Activated CD8-positive, alpha-beta T cell treated with anti-CD3 and anti-CD28 coated beads, Interleukin-2, amount 10 ng/mL, durations not matched to agents 7 days and 5 days (primary cell): ENCODE measurements around the gene HRH3. TPM values are rescaled to one million over a fixed set of nuclear protein-coding genes. Genes with fewer than 3 reads are reported as not detected.
A peak's percentile ranks its signal among the peaks of the same experiment; 100 is the strongest.

Experiments used
- ATAC-seq: fragments of 150-1000 bp; cut with Tn5 transposase; one replicate; pipeline ENCODE4 v1.10.0; 2021; ENCODE audit warnings: moderate library complexity
- CTCF ChIA-PET: fragments of 350-600 bp; sonication (Branson Sonifier 250); formaldehyde crosslinking; loops from one replicate; lab custom pipeline; 2021; ENCODE audit warnings: antibody characterized with exemption; lab: Charles Lee
- POLR2A ChIA-PET: fragments of 350-600 bp; sonication (Branson Sonifier 250); formaldehyde crosslinking; loops from one replicate; lab custom pipeline; 2021; ENCODE audit warnings: antibody characterized with exemption; lab: Charles Lee
- DNase-seq: peaks from one replicate; pipeline ENCODE4 v3.0.0-alpha.2; 2020
- H3K27ac Mint-ChIP-seq: one replicate; pipeline ENCODE4 v1.8.0; 2021; ENCODE audit warnings: mild to moderate bottlenecking, mixed read lengths
- H3K27me3 Mint-ChIP-seq: one replicate; pipeline ENCODE4 v1.8.0; 2021; ENCODE audit warnings: low read depth, mixed read lengths
- H3K36me3 Mint-ChIP-seq: one replicate; pipeline ENCODE4 v1.8.0; 2021; ENCODE audit warnings: low read depth, mixed read lengths
- H3K4me1 Mint-ChIP-seq: one replicate; pipeline ENCODE4 v1.8.0; 2021; ENCODE audit warnings: low read depth, mixed read lengths
- H3K4me3 Mint-ChIP-seq: one replicate; pipeline ENCODE4 v1.8.0; 2021; ENCODE audit warnings: mild to moderate bottlenecking, mixed read lengths
- H3K9me3 Mint-ChIP-seq: one replicate; pipeline ENCODE4 v1.8.0; 2022; ENCODE audit warnings: mixed read lengths; ENCODE audit not compliant: insufficient read depth
- total RNA-seq, 2 experiments: library from RNA; stranded (reverse); gene quantifications; one replicate each; pipeline ENCODE4 v1.2.3, GENCODE V29; 2021

HRH3 gene
- total RNA-seq, 2 experiments from 2014 or later = not detected

DNA sequence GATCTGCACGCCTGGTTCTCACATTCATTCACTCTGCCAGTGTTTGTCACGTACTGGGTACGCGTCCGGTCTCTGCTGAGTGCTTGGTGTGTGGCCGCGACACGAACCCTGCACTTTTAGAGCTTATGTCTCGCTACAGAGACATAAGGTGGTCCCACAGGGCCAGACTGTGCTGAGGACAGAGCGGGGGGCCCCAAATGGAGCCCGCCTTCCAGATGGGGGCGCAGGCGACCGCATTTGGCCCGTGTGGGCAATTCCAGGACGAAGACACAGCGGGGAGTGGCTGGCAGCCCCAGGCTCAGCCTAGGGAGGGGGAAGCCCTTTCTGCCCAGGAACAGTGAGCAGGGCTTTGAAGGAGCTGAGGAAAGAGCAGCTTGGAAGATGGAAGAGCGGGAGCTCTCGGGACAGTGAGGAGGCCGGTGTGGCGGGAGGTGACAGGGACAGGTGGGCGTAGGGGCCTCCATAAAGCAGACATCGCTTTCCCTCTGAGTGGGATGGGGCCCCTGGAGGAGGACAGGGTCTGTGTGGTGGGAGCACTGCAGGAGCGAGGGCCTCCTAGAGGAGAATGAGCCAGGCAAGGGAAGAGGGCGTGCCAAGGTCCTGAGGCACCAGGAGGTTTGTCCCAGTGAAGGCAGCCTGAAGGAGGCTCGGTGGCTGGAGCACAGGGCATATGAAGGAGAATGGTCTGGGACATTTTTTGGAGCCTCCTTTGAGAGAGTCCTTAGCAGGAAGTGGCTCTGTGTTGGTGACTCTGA lies 45.0 kb downstream of the HRH3 start:
- H3K36me3 Mint-ChIP-seq = peaks cover 18% of the 10 kb centered on the region
- ChIA-PET POLR2A (interaction anchor here (0.6 kb wide), 1 partner anchor 1730 kb away, joined by 3 read pairs; no protein-coding TSS in a partner anchor), CTCF (no interaction called here)
- H3K27ac Mint-ChIP-seq = peak overlapping the region; percentile 52
- DNase-seq = no peak
- H3K4me3 Mint-ChIP-seq = no peak overlapping the region
- no peaks in the 10 kb centered on the region for H3K27me3 Mint-ChIP-seq
- no peaks in the 10 kb centered on the region for H3K4me1 Mint-ChIP-seq
- no peak for ATAC-seq
- no peaks in the 10 kb centered on the region for H3K9me3 Mint-ChIP-seq

- no peak overlapping the region for H3K27ac Mint-ChIP-seq
- ChIA-PET CTCF (no interaction called here), POLR2A (no interaction called here)
- H3K4me1 Mint-ChIP-seq = no peaks in the 10 kb centered on the region
- no peak for DNase-seq
- H3K9me3 Mint-ChIP-seq = no peaks in the 10 kb centered on the region
- H3K36me3 Mint-ChIP-seq = peaks cover 16% of the 10 kb centered on the region
- no peak overlapping the region for H3K4me3 Mint-ChIP-seq
- no peak for ATAC-seq
- no peaks in the 10 kb centered on the region for H3K27me3 Mint-ChIP-seq
Observed at GRCh38 chr20:62174021-62174804, 45.9 kb downstream of the HRH3 start.

DNA sequence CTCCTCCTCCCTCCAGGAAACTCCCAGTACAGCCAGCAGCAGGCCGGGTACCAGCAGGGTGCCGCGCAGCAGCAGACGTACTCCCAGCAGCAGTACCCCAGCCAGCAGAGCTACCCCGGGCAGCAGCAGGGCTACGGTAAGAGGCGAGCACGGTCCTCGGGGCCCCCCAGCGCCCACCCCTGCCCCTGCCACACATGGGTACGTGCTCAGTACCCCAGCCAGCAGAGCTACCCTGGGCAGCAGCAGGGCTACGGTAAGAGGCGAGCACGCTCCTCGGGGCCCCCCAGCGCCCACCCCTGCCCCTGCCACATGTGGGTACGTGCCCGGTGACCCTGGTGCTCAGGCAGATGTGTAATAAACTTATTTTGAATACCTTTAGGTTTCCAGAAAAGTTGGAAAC lies 47.4 kb downstream of the HRH3 start:
- Mint-ChIP-seq H3K4me3 (no peak overlapping the region), H3K4me1 (no peaks in the 10 kb centered on the region), H3K27me3 (no peaks in the 10 kb centered on the region), H3K9me3 (no peaks in the 10 kb centered on the region), H3K27ac (no peak overlapping the region), H3K36me3 (peaks cover 15% of the 10 kb centered on the region)
- POLR2A ChIA-PET = no interaction called here
- DNase-seq (no peak), ATAC-seq (no peak)
- CTCF ChIA-PET = no interaction called here

GRCh38 chr20:62171245-62171644 lies 48.8 kb downstream of the HRH3 start:
- peaks cover 17% of the 10 kb centered on the region for H3K36me3 Mint-ChIP-seq
- ChIA-PET CTCF (no interaction called here), POLR2A (no interaction called here)
- ATAC-seq (no peak), DNase-seq (no peak)
- no peaks in the 10 kb centered on the region for H3K4me1 Mint-ChIP-seq
- no peaks in the 10 kb centered on the region for H3K9me3 Mint-ChIP-seq
- H3K27ac Mint-ChIP-seq = no peak overlapping the region
- H3K4me3 Mint-ChIP-seq = no peak overlapping the region
- no peaks in the 10 kb centered on the region for H3K27me3 Mint-ChIP-seq

- ChIA-PET POLR2A (no interaction called here), CTCF (no interaction called here)
- Mint-ChIP-seq H3K4me1 (no peaks in the 10 kb centered on the region), H3K27me3 (no peaks in the 10 kb centered on the region), H3K36me3 (peaks cover 20% of the 10 kb centered on the region), H3K9me3 (no peaks in the 10 kb centered on the region), H3K4me3 (no peak overlapping the region), H3K27ac (no peak overlapping the region)
- ATAC-seq (no peak), DNase-seq (no peak)
Observed at GRCh38 chr20:62170536-62170935, 49.5 kb downstream of the HRH3 start.

GRCh38 chr20:62168890-62169435 lies 51.1 kb downstream of the HRH3 start:
- H3K4me1 Mint-ChIP-seq = no peaks in the 10 kb centered on the region
- CTCF ChIA-PET = no interaction called here
- no peaks in the 10 kb centered on the region for H3K9me3 Mint-ChIP-seq
- no peak overlapping the region for H3K4me3 Mint-ChIP-seq
- peaks cover 15% of the 10 kb centered on the region for H3K36me3 Mint-ChIP-seq
- no peaks in the 10 kb centered on the region for H3K27me3 Mint-ChIP-seq
- H3K27ac Mint-ChIP-seq = no peak overlapping the region
- POLR2A ChIA-PET = no interaction called here
- ATAC-seq = no peak
- DNase-seq = no peak

DNA sequence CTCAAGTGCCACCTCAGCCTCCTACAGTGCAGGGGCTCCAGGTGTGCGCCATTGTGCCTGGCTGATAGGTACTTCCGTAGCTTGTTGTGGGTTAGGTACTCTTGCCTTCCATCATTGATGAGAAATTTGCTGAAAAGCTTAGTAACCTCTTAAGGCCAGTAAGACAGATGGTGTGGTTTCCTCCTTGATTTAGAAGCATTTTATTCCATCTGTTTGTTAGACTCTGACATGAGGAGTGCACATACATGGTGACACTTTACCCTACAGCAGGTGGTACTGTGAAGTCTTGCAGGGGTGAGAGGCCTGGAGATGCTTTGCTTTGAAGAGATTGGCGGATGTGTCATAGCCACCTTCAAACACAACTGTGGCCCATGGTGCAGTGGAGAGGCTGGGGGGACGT lies 52.0 kb downstream of the HRH3 start:
- H3K27ac Mint-ChIP-seq = no peak overlapping the region
- H3K27me3 Mint-ChIP-seq = no peaks in the 10 kb centered on the region
- POLR2A ChIA-PET = no interaction called here
- ATAC-seq (no peak), DNase-seq (no peak)
- H3K4me3 Mint-ChIP-seq = no peak overlapping the region
- H3K4me1 Mint-ChIP-seq = no peaks in the 10 kb centered on the region
- H3K36me3 Mint-ChIP-seq = peaks cover 19% of the 10 kb centered on the region
- no peaks in the 10 kb centered on the region for H3K9me3 Mint-ChIP-seq
- CTCF ChIA-PET = no interaction called here

DNA sequence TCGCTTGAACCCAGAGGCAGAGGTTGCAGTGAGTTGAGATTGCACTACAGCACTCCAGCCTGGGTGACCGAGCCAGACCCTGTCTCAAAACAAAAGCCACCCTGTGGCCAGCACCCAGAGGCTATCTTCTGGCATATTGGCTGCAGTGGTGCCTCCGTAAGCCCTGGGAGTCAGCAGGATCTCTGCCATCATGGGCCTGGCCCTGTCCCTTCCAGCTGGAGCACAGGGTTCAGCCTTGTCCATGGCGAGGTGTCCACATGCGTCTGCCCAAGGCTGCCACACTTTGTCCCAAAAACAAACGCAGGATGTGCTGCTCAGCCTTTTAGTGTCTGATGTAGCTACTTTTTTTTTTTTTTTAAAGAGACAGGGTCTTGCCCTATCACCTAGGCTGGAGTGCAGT lies 52.6 kb downstream of the HRH3 start:
- peaks cover 19% of the 10 kb centered on the region for H3K36me3 Mint-ChIP-seq
- ChIA-PET CTCF (interaction anchor here (1.3 kb wide), 1 partner anchor 157 kb away, joined by 5 read pairs; no protein-coding TSS in a partner anchor), POLR2A (no interaction called here)
- no peaks in the 10 kb centered on the region for H3K27me3 Mint-ChIP-seq
- no peak for DNase-seq
- no peak overlapping the region for H3K4me3 Mint-ChIP-seq
- no peaks in the 10 kb centered on the region for H3K9me3 Mint-ChIP-seq
- ATAC-seq = no peak
- no peaks in the 10 kb centered on the region for H3K4me1 Mint-ChIP-seq
- no peak overlapping the region for H3K27ac Mint-ChIP-seq

- Mint-ChIP-seq H3K27me3 (no peaks in the 10 kb centered on the region), H3K36me3 (peaks cover 22% of the 10 kb centered on the region), H3K4me1 (no peaks in the 10 kb centered on the region), H3K27ac (no peak overlapping the region), H3K4me3 (no peak overlapping the region), H3K9me3 (no peaks in the 10 kb centered on the region)
- ChIA-PET POLR2A (no interaction called here), CTCF (no interaction called here)
- ATAC-seq (no peak), DNase-seq (no peak)
Observed at GRCh38 chr20:62165762-62166399, 54.2 kb downstream of the HRH3 start.

Other genes with a start within 250 kb of the HRH3 start
- gene TAF4, start 154.4 kb downstream of the HRH3 start, total RNA-seq = 10 to 100 TPM; 24.0 to 24.1 TPM
- gene LSM14B, start 97.8 kb downstream of the HRH3 start, total RNA-seq = 10 to 100 TPM; 42.4 to 42.8 TPM
- 100 to 1,000 TPM; 333 to 352 TPM for gene PSMA7, start 76.9 kb downstream of the HRH3 start, total RNA-seq
- gene SS18L1, start 76.5 kb downstream of the HRH3 start, total RNA-seq = 10 to 100 TPM; 15.9 to 17.9 TPM
- gene MTG2, start 37.2 kb downstream of the HRH3 start, total RNA-seq = 10 to 100 TPM; 31.7 to 34.4 TPM
- 10 to 100 TPM; 24.1 to 26.4 TPM for gene OSBPL2, start 18.2 kb upstream of the HRH3 start, total RNA-seq
- 100 to 1,000 TPM in 1 of 2 experiments, 10 to 100 TPM in 1; 97.7 to 103 TPM for gene ADRM1, start 82.7 kb upstream of the HRH3 start, total RNA-seq
- under 1 TPM; 0.40 to 0.63 TPM for gene LAMA5, start 147.0 kb upstream of the HRH3 start, total RNA-seq
- gene RPS21, start 166.8 kb upstream of the HRH3 start, total RNA-seq = 1,000 to 10,000 TPM; 1,875 to 1,999 TPM
- gene CABLES2, start 187.0 kb upstream of the HRH3 start, total RNA-seq = 10 to 100 TPM; 17.0 to 17.5 TPM
- gene RBBP8NL, start 207.3 kb upstream of the HRH3 start, total RNA-seq = not detected